Measurements from ENCODE around the gene GRM8.

- no peak for TF ChIP-seq ZNF768 (tag by site-specific recombination; IDR thresholded peaks at IDR 0.05)
- no peak for TF ChIP-seq CTCF (tag by site-specific recombination; IDR thresholded peaks at IDR 0.05)
- no peak for TF ChIP-seq ZNF776 (tag by site-specific recombination; IDR thresholded peaks at IDR 0.05; ENCODE audit: borderline replicate concordance)
- TF ChIP-seq ZNF121 (tag by site-specific recombination; IDR thresholded peaks at IDR 0.05): no peak
- TF ChIP-seq ZNF48 (tag by site-specific recombination; IDR thresholded peaks at IDR 0.05): no peak
- no peak for TF ChIP-seq ZNF274 (IDR thresholded peaks at IDR 0.05; ENCODE audit: low read length)
- no peak for TF ChIP-seq ZNF274 (tag by site-specific recombination; IDR thresholded peaks at IDR 0.05; ENCODE audit: borderline replicate concordance)
- no peak for TF ChIP-seq ZBTB26 (tag by site-specific recombination; optimal IDR thresholded peaks at IDR 0.05)
Measured at GRCh38 chr7:127290801-127291361, 38.1 kb upstream of the GRM8 start.
